Measurements from ENCODE around the gene DPY19L1.

The DPY19L1 gene

DNA sequence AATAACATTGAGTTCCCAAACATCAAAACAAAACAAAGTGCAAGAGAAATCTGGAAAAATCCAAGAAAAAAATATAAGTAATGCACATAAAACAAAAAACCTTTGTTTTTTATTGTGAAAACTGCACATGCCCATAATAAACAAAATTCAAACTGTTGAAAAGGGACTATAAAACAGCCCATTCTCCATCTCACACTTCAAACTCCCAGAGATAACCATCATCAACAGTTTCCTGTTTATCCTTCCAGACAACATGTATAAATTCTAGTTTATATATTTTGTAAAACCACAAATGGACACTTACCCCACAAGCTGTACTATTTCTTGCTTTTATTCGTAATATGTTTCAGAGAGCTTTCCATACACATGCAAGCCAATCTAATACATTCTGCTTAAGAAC lies 79.3 kb downstream of the DPY19L1 start:
- TF ChIP-seq POLR2AphosphoS5 (IDR thresholded peaks at IDR 0.05; ENCODE audit: low read depth, low read length) (no peak), SIN3A (IDR thresholded peaks at IDR 0.05; ENCODE audit: borderline replicate concordance, insufficient read depth, low read length) (no peak), FOXP2 (optimal IDR thresholded peaks at IDR 0.05; ENCODE audit: borderline replicate concordance, extremely low read depth, extremely low read length, insufficient read depth) (no peak), TAF1 (IDR thresholded peaks at IDR 0.05; ENCODE audit: borderline replicate concordance, insufficient read depth, low read length) (no peak), REST (IDR thresholded peaks at IDR 0.05; ENCODE audit: insufficient read depth in 1 of 2, low read depth in 2 of 2, low read length in 2 of 2) (no peak)

- no peak for TF ChIP-seq REST (IDR thresholded peaks at IDR 0.05; ENCODE audit: insufficient read depth in 1 of 2, low read depth in 2 of 2, low read length in 2 of 2)
- TF ChIP-seq POLR2AphosphoS5 (IDR thresholded peaks at IDR 0.05; ENCODE audit: low read depth, low read length), result no peak
- no peak for TF ChIP-seq SIN3A (IDR thresholded peaks at IDR 0.05; ENCODE audit: borderline replicate concordance, insufficient read depth, low read length)
- no peak for TF ChIP-seq FOXP2 (optimal IDR thresholded peaks at IDR 0.05; ENCODE audit: borderline replicate concordance, extremely low read depth, extremely low read length, insufficient read depth)
Observed at GRCh38 chr7:34952822-34953221, 84.5 kb downstream of the DPY19L1 start.

- TF ChIP-seq FOXP2 (optimal IDR thresholded peaks at IDR 0.05; ENCODE audit: borderline replicate concordance, extremely low read depth, extremely low read length, insufficient read depth) (no peak), SIN3A (IDR thresholded peaks at IDR 0.05; ENCODE audit: borderline replicate concordance, insufficient read depth, low read length) (no peak), REST (IDR thresholded peaks at IDR 0.05; ENCODE audit: insufficient read depth in 1 of 2, low read depth in 2 of 2, low read length in 2 of 2) (no peak), TAF1 (IDR thresholded peaks at IDR 0.05; ENCODE audit: borderline replicate concordance, insufficient read depth, low read length) (no peak), POLR2AphosphoS5 (IDR thresholded peaks at IDR 0.05; ENCODE audit: low read depth, low read length) (no peak)
Observed at GRCh38 chr7:34949361-34949760, 87.9 kb downstream of the DPY19L1 start.

- TF ChIP-seq POLR2AphosphoS5 (IDR thresholded peaks at IDR 0.05; ENCODE audit: low read depth, low read length) (no peak), FOXP2 (optimal IDR thresholded peaks at IDR 0.05; ENCODE audit: borderline replicate concordance, extremely low read depth, extremely low read length, insufficient read depth) (no peak), SIN3A (IDR thresholded peaks at IDR 0.05; ENCODE audit: borderline replicate concordance, insufficient read depth, low read length) (no peak), REST (IDR thresholded peaks at IDR 0.05; ENCODE audit: insufficient read depth in 1 of 2, low read depth in 2 of 2, low read length in 2 of 2) (no peak), TAF1 (IDR thresholded peaks at IDR 0.05; ENCODE audit: borderline replicate concordance, insufficient read depth, low read length) (no peak)
Observed at GRCh38 chr7:34946486-34946885, 90.8 kb downstream of the DPY19L1 start.

DNA sequence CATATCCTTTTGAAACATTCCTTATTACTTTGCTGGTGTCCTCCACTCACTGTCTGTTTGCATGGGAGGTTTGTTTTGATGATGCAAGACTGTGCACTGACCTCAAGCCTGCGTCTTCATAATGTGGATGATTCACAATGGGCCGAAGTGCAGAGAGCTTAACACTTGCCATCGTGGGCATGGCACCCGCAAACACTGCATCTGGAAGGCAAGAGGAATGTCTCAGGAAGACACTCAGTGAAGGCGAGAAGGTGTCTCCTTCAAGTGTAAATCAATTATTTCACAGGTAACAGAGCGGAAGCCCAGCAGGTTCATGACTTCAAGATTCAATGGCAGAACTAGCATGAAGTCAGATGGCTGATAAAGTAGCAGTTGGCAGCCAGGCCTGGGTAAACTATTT lies 98.1 kb downstream of the DPY19L1 start:
- no peak for TF ChIP-seq FOXP2 (optimal IDR thresholded peaks at IDR 0.05; ENCODE audit: borderline replicate concordance, extremely low read depth, extremely low read length, insufficient read depth)
- TF ChIP-seq SIN3A (IDR thresholded peaks at IDR 0.05; ENCODE audit: borderline replicate concordance, insufficient read depth, low read length), result no peak
- no peak for TF ChIP-seq REST (IDR thresholded peaks at IDR 0.05; ENCODE audit: insufficient read depth in 1 of 2, low read depth in 2 of 2, low read length in 2 of 2)
- no peak for TF ChIP-seq TAF1 (IDR thresholded peaks at IDR 0.05; ENCODE audit: borderline replicate concordance, insufficient read depth, low read length)
- no peak for TF ChIP-seq POLR2AphosphoS5 (IDR thresholded peaks at IDR 0.05; ENCODE audit: low read depth, low read length)
